ENCODE results near the gene TAF8.
A peak's percentile ranks its signal among the peaks of the same experiment; 100 is the strongest.

The TAF8 gene

GRCh38 chr6:42088101-42088591 is 37.8 kb downstream of the TAF8 start:
- no peaks in the 10 kb centered on the region for H3K27me3 Mint-ChIP-seq

GRCh38 chr6:42090819-42091717 is 40.7 kb downstream of the TAF8 start:
- Mint-ChIP-seq H3K36me3 (peaks cover 2% of the 10 kb centered on the region), H3K9me3 (no peaks in the 10 kb centered on the region), H3K4me1 (no peaks in the 10 kb centered on the region), H3K27me3 (no peaks in the 10 kb centered on the region), H3K27ac (no peak overlapping the region), H3K4me3 (no peak overlapping the region)
- no peak for ATAC-seq (ENCODE audit: low read depth)
- DNase-seq (ENCODE audit: low spot score in 2 of 2) = no peak

More at GRCh38 chr6:42088101-42088591, 37.8 kb downstream of the TAF8 start:
- H3K9me3 Mint-ChIP-seq = no peaks in the 10 kb centered on the region
- no peak for DNase-seq (ENCODE audit: low spot score in 2 of 2)
- no peaks in the 10 kb centered on the region for H3K4me1 Mint-ChIP-seq
- peaks cover 4% of the 10 kb centered on the region for H3K36me3 Mint-ChIP-seq
- H3K27ac Mint-ChIP-seq = no peak overlapping the region
- no peak for ATAC-seq (ENCODE audit: low read depth)
- H3K4me3 Mint-ChIP-seq = no peak overlapping the region

DNA sequence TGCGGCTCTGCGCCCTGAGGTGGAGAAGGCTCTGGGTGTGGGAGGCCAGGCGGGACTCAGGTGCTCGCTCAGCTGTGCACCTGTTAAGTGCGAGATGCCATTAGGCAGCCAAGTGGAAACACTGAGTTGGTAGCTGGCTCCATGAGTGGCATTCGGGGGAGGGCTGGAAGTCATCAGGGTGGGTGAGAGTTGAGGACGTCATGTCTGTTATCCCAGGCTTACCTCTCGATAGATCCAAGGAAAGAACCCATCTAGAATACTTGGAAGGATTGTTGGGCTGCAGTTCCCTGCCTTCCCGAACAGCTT is 41.3 kb downstream of the TAF8 start:
- H3K4me3 Mint-ChIP-seq = no peak overlapping the region
- H3K36me3 Mint-ChIP-seq = peaks cover 2% of the 10 kb centered on the region
- peaks cover 2% of the 10 kb centered on the region for H3K27me3 Mint-ChIP-seq
- ATAC-seq (ENCODE audit: low read depth) (no peak), DNase-seq (ENCODE audit: low spot score in 2 of 2) (no peak)
- no peaks in the 10 kb centered on the region for H3K4me1 Mint-ChIP-seq
- no peak overlapping the region for H3K27ac Mint-ChIP-seq
- H3K9me3 Mint-ChIP-seq = no peaks in the 10 kb centered on the region

DNA sequence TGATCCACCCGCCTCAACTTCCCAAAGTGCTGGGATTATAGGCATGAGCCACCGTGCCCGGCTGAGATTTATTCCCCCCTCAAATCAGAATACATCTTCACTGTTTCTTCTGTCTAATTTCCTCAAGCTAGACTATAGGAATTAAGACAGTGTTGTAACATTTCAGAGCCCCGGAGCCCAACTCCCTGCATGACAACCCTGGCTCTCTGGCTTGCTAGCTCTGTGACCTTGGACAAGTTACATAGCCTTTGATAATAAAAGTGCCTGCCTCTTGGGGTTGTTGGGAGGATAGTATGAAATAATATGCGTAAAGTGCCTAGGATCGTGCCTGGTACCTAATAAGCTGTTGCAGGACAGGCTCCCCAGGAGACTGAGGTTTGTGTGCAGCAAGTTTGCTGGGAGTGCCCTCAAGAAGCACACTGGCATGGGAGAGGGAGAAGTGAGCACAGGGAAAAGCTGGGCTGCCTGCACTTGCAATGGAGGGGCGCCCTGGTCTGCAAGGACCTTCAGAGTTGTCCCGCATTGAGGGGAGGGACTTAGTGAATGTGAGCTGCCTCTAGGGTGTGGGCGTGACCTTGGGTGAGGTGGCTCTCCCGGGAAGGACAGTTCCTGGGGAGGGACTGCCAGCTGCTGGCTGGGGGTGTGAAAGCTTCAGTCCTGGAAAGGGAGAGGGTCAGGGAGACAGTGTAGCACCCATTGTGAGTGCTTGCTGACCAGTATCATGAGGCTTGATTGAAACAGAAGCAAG is 43.4 kb downstream of the TAF8 start:
- H3K27ac Mint-ChIP-seq = no peak overlapping the region
- DNase-seq (ENCODE audit: low spot score in 2 of 2) (no peak), ATAC-seq (ENCODE audit: low read depth) (no peak)
- no peak overlapping the region for H3K4me3 Mint-ChIP-seq
- H3K27me3 Mint-ChIP-seq = peaks cover 4% of the 10 kb centered on the region
- H3K36me3 Mint-ChIP-seq = no peaks in the 10 kb centered on the region
- no peaks in the 10 kb centered on the region for H3K4me1 Mint-ChIP-seq
- no peaks in the 10 kb centered on the region for H3K9me3 Mint-ChIP-seq

DNA sequence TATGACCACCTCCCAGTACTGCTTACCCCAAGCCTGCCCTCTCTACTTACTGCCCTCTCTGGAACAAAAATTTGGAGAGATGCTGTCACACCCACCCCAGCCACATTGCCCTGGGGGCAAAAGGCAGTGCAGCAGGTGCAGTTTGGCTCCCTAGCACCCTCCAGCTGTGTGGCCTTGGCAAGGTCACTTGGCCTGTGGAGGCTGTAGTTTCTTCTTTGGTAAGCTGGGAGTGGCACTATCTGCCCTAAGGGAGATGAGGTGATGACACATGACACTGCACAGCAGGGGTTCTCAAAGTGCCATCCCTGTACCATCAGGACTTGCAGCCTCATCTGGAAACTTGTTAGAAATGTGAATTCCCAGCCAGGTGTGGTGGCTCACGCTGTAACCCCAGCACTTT is 44.8 kb downstream of the TAF8 start:
- ATAC-seq (ENCODE audit: low read depth) = no peak
- DNase-seq (ENCODE audit: low spot score in 2 of 2) = no peak
- H3K4me1 Mint-ChIP-seq = no peaks in the 10 kb centered on the region
- H3K36me3 Mint-ChIP-seq = no peaks in the 10 kb centered on the region
- no peaks in the 10 kb centered on the region for H3K9me3 Mint-ChIP-seq
- no peak overlapping the region for H3K4me3 Mint-ChIP-seq
- H3K27me3 Mint-ChIP-seq = peaks cover 6% of the 10 kb centered on the region
- no peak overlapping the region for H3K27ac Mint-ChIP-seq

GRCh38 chr6:42095776-42096541 is 45.6 kb downstream of the TAF8 start:
- no peaks in the 10 kb centered on the region for H3K9me3 Mint-ChIP-seq
- H3K27ac Mint-ChIP-seq = no peak overlapping the region
- no peak overlapping the region for H3K4me3 Mint-ChIP-seq
- no peak for ATAC-seq (ENCODE audit: low read depth)
- DNase-seq (ENCODE audit: low spot score in 2 of 2) = no peak
- H3K36me3 Mint-ChIP-seq = no peaks in the 10 kb centered on the region
- peaks cover 6% of the 10 kb centered on the region for H3K27me3 Mint-ChIP-seq
- no peaks in the 10 kb centered on the region for H3K4me1 Mint-ChIP-seq

GRCh38 chr6:42099340-42100028 is 49.2 kb downstream of the TAF8 start:
- no peak overlapping the region for H3K27ac Mint-ChIP-seq
- H3K4me1 Mint-ChIP-seq = peaks cover 4% of the 10 kb centered on the region
- H3K36me3 Mint-ChIP-seq = no peaks in the 10 kb centered on the region
- no peaks in the 10 kb centered on the region for H3K9me3 Mint-ChIP-seq
- H3K4me3 Mint-ChIP-seq = no peak overlapping the region
- DNase-seq (ENCODE audit: low spot score in 2 of 2) (no peak), ATAC-seq (ENCODE audit: low read depth) (no peak)
- peaks cover 10% of the 10 kb centered on the region for H3K27me3 Mint-ChIP-seq

- H3K27me3 Mint-ChIP-seq = peaks cover 10% of the 10 kb centered on the region
- no peak for DNase-seq (ENCODE audit: low spot score in 2 of 2)
- H3K27ac Mint-ChIP-seq = no peak overlapping the region
- no peak for ATAC-seq (ENCODE audit: low read depth)
- H3K9me3 Mint-ChIP-seq = no peaks in the 10 kb centered on the region
- no peaks in the 10 kb centered on the region for H3K36me3 Mint-ChIP-seq
- no peak overlapping the region for H3K4me3 Mint-ChIP-seq
- peaks cover 4% of the 10 kb centered on the region for H3K4me1 Mint-ChIP-seq
Measured at GRCh38 chr6:42100029-42100901, 49.9 kb downstream of the TAF8 start.

DNA sequence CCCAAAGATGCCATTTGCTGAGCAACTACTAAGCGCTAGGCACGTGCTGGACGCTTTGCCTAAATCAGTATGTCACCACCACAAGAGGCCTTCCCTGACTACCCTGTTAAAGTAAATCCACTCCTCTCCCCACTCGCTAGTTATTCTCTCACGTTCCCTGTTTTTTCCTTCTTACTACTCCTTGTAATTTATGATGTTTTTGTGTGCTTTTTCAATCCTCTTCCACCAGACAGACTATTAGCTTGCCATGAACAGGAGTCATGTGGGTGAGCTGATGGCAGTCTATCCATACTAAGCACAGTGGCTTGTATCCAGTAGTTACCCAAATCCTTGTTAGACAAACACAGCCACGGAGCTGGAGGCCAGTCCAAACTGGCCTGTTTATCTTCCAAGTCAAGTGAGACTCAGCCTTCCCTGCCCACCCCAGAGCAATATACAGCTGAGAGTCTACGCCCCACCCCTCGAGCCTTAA is 50.9 kb downstream of the TAF8 start:
- no peak overlapping the region for H3K4me3 Mint-ChIP-seq

GRCh38 chr6:42103216-42103615 is 52.9 kb downstream of the TAF8 start:
- H3K9me3 Mint-ChIP-seq = no peaks in the 10 kb centered on the region
- H3K4me3 Mint-ChIP-seq = peak overlapping the region; percentile 65
- DNase-seq (ENCODE audit: low spot score in 2 of 2) (no peak), ATAC-seq (ENCODE audit: low read depth) (no peak)
- no peak overlapping the region for H3K27ac Mint-ChIP-seq
- H3K27me3 Mint-ChIP-seq = peaks cover 17% of the 10 kb centered on the region
- H3K36me3 Mint-ChIP-seq = no peaks in the 10 kb centered on the region
- H3K4me1 Mint-ChIP-seq = peaks cover 4% of the 10 kb centered on the region

More for the DNA sequence above, 50.9 kb downstream of the TAF8 start:
- no peak for ATAC-seq (ENCODE audit: low read depth)
- no peaks in the 10 kb centered on the region for H3K36me3 Mint-ChIP-seq
- H3K9me3 Mint-ChIP-seq = no peaks in the 10 kb centered on the region
- DNase-seq (ENCODE audit: low spot score in 2 of 2) = no peak
- H3K27ac Mint-ChIP-seq = no peak overlapping the region
- H3K27me3 Mint-ChIP-seq = peaks cover 15% of the 10 kb centered on the region
- peaks cover 4% of the 10 kb centered on the region for H3K4me1 Mint-ChIP-seq

DNA sequence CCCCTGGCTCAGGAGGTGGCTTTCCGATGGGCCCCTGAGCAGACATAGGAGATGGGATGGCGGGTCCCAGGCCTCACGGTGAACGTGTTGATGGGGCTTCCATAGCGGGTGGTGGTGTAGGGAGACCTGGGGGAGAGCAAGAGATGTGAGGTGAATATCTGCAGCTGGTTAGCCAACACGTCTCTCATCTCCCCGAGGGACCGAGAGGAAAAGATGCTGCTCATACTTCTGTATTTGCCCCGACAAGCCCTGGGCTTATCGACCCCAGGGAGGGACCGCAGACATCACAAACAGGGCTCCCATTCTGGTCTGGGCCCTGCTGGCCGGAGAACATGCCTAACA is 53.4 kb downstream of the TAF8 start:
- Mint-ChIP-seq H3K9me3 (no peaks in the 10 kb centered on the region), H3K4me1 (peaks cover 4% of the 10 kb centered on the region), H3K36me3 (no peaks in the 10 kb centered on the region), H3K27ac (no peak overlapping the region), H3K27me3 (peaks cover 15% of the 10 kb centered on the region), H3K4me3 (peak overlapping the region; percentile 65)
- DNase-seq (ENCODE audit: low spot score in 2 of 2) (no peak), ATAC-seq (ENCODE audit: low read depth) (no peak)

GRCh38 chr6:42104095-42104803 is 53.9 kb downstream of the TAF8 start:
- H3K27me3 Mint-ChIP-seq = peaks cover 13% of the 10 kb centered on the region
- no peaks in the 10 kb centered on the region for H3K9me3 Mint-ChIP-seq
- peaks cover 4% of the 10 kb centered on the region for H3K4me1 Mint-ChIP-seq
- H3K27ac Mint-ChIP-seq = no peak overlapping the region
- peak overlapping the region; percentile 65 for H3K4me3 Mint-ChIP-seq
- H3K36me3 Mint-ChIP-seq = no peaks in the 10 kb centered on the region
- DNase-seq (ENCODE audit: low spot score in 2 of 2) (peak; percentile 57 to 67), ATAC-seq (ENCODE audit: low read depth) (peak; percentile 87)

Measured in memory B cell (primary cell).